WI38 (cell line): ENCODE measurements around the gene BTBD9.

Source experiments
- H3K4me3 ChIP-seq: 2 replicates; pipeline ENCODE4 v1.5.1; 2011; ENCODE audit warnings: low read depth, mild to moderate bottlenecking, control low read depth, low read length
- CTCF ChIP-seq: IDR thresholded peaks from 2 replicates; pipeline ENCODE4 v1.5.1; 2012; ENCODE audit warnings: low read depth, mild to moderate bottlenecking, control low read depth, low read length

The BTBD9 gene

GRCh38 chr6:38476141-38476540 is 163.6 kb downstream of the BTBD9 start:
- no peak overlapping the region for H3K4me3 ChIP-seq
- no peak for TF ChIP-seq CTCF

GRCh38 chr6:38470548-38470947 is 169.2 kb downstream of the BTBD9 start:
- H3K4me3 ChIP-seq = no peak overlapping the region
- TF ChIP-seq CTCF = no peak

GRCh38 chr6:38467566-38467965 is 172.2 kb downstream of the BTBD9 start:
- TF ChIP-seq CTCF = no peak

GRCh38 chr6:38460186-38460585 is 179.5 kb downstream of the BTBD9 start:
- H3K4me3 ChIP-seq = no peak overlapping the region
- TF ChIP-seq CTCF = no peak

More at GRCh38 chr6:38467566-38467965, 172.2 kb downstream of the BTBD9 start:
- no peak overlapping the region for H3K4me3 ChIP-seq

DNA sequence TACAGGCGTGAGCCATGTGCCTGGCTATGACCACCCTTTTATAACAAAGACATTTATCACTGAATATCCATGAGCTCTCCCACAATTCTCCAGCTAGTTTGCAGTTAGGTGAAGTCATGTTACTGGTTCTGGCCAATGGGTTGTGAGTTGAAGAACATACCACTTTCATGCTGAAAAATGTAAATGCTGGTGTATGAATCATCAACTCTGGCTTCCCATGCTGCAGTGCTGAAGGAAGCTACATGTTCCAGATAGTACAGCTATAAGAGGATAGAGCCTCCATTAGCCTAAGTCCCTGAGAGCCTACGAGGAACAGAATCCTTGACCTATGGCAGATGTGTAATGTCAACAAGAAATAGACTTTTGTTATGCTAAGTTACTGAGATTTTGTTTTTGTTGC is 180.4 kb downstream of the BTBD9 start:
- H3K4me3 ChIP-seq = no peak overlapping the region
- TF ChIP-seq CTCF = no peak

GRCh38 chr6:38453861-38454260 is 185.9 kb downstream of the BTBD9 start:
- H3K4me3 ChIP-seq = no peak overlapping the region
- no peak for TF ChIP-seq CTCF

DNA sequence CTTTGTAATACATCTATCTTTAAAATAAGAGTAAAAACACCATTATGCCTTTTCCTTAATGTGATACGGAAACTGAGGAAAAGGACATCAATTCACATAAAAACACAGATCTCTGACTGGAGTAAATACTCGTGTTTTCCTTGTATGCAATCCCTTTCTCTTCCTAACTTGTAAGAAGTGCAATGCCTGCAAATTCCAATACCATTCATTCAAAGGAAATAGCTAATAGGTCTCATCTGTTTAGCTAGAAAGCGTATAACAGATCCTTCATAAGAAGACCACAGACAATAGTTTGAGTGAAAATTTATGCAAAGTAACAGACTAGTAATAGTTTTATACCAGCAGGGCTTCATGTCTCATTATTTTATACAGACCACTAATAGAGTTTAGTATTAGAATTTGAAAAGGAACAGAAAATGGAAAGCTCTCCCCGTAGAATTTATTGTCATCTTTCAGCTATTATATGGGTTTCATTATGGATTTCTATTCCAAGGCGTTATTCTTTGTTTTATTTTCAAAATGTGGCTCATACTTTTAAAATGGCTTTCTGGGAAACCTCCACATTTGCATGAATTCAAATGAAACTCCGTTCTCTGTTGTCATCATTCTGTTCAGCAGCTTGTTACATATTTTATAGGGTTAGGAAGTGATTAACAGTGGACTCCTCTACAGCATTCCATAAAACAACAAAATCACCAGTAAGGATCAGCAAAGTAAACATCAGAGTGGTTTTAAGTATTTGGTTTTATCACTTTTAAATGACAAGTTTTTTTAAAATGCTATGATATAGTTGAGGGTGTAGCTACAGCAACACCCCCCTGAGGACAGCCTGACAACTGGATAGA is 186.7 kb downstream of the BTBD9 start:
- no peak for TF ChIP-seq CTCF
- no peak overlapping the region for H3K4me3 ChIP-seq
